HepG2 (cell line): ENCODE results near the gene VMO1. TPM values are rescaled to one million over a fixed set of nuclear protein-coding genes. Genes with fewer than 3 reads are reported as not detected.

Source experiments
- KLF13 ChIP-seq: sonication (generic); formaldehyde crosslinking; IDR thresholded peaks from 2 replicates; pipeline ENCODE4 v1.4.0; 2020; ENCODE audit warnings: mild to moderate bottlenecking, missing genetic modification reagents
- NFATC3 ChIP-seq: sonication (generic); formaldehyde crosslinking; IDR thresholded peaks from 2 replicates; pipeline ENCODE4 v1.5.1; 2020; ENCODE audit warnings: mild to moderate bottlenecking, missing genetic modification reagents
- RCOR2 ChIP-seq: IDR thresholded peaks from 2 replicates; pipeline ENCODE4 v1.6.1; 2016; ENCODE audit warnings: missing biosample characterization, missing genetic modification reagents
- SIN3A ChIP-seq: IDR thresholded peaks from 2 replicates; pipeline ENCODE4 v1.6.1; 2011; ENCODE audit warnings: low read depth, mild to moderate bottlenecking, control low read depth, low read length, borderline replicate concordance
- WIZ ChIP-seq: sonication (generic); formaldehyde crosslinking; IDR thresholded peaks from 2 replicates; pipeline ENCODE4 v1.5.1; 2020; ENCODE audit warnings: mild to moderate bottlenecking, missing genetic modification reagents
- ZFP37 ChIP-seq: sonication (generic); formaldehyde crosslinking; IDR thresholded peaks from 2 replicates; pipeline ENCODE4 v1.4.0; 2020; ENCODE audit warnings: missing genetic modification reagents, borderline replicate concordance
- ZFY ChIP-seq: sonication (generic); formaldehyde crosslinking; IDR thresholded peaks from 2 replicates; pipeline ENCODE4 v1.4.0; 2020; ENCODE audit warnings: missing genetic modification reagents
- ZNF333 ChIP-seq: sonication (generic); formaldehyde crosslinking; IDR thresholded peaks from 2 replicates; pipeline ENCODE4 v1.4.0; 2020; ENCODE audit warnings: mild to moderate bottlenecking, missing genetic modification reagents, borderline replicate concordance
- ZNF33A ChIP-seq: sonication (generic); formaldehyde crosslinking; IDR thresholded peaks from 2 replicates; pipeline ENCODE4 v1.5.1; 2020; ENCODE audit warnings: missing genetic modification reagents, mild to moderate bottlenecking, moderate library complexity, borderline replicate concordance
- ZNF383 ChIP-seq: sonication (generic); formaldehyde crosslinking; IDR thresholded peaks from 2 replicates; pipeline ENCODE4 v1.4.0; 2020; ENCODE audit warnings: missing genetic modification reagents, mild to moderate bottlenecking, borderline replicate concordance
- ZNF557 ChIP-seq: sonication (generic); formaldehyde crosslinking; IDR thresholded peaks from 2 replicates; pipeline ENCODE4 v1.4.0; 2020; ENCODE audit warnings: missing genetic modification reagents
- ZNF616 ChIP-seq: sonication (generic); formaldehyde crosslinking; IDR thresholded peaks from 2 replicates; pipeline ENCODE4 v1.5.0; 2020; ENCODE audit warnings: low read depth, mild to moderate bottlenecking, missing genetic modification reagents
- ZNF83 ChIP-seq: sonication (generic); formaldehyde crosslinking; IDR thresholded peaks from 2 replicates; pipeline ENCODE4 v1.4.0; 2020; ENCODE audit warnings: missing genetic modification reagents, mild to moderate bottlenecking, borderline replicate concordance
- polyA plus RNA-seq, 8 experiments: library from polyadenylated mRNA; depleted of rRNA in 3 of 8; stranded (reverse) in 7 of 8; unstranded in 1 of 8; fragments of >200 nt; fragmentation: Illumina TruSeq in 4 of 8; extraction: Trizol in 4 of 8; gene quantifications; 2 replicates each; pipeline versions ENCODE4 v1.2.1 to v1.2.3, GENCODE V29; 2011 to 2016; ENCODE audit warnings: low read depth in 4 of 8, missing spikeins in 1 of 8, mixed read lengths in 1 of 8; ENCODE audit not compliant: insufficient read depth in 1 of 8
- total RNA-seq, 5 experiments: library from RNA; depleted of rRNA; stranded (reverse); fragments of >200 nt; fragmentation: Illumina TruSeq; extraction: Trizol; gene quantifications; 2 replicates each; pipeline ENCODE4 v1.2.3, GENCODE V29; 2016; ENCODE audit warnings: low read depth in 1 of 5
- TF ChIP-seq, protein P1 (sequence below): sonication (generic); formaldehyde crosslinking; IDR thresholded peaks from 2 replicates; pipeline ENCODE4 v1.5.0; 2020; ENCODE audit warnings: mild to moderate bottlenecking, missing genetic modification reagents
- TF ChIP-seq, protein P2 (sequence below): IDR thresholded peaks from 2 replicates; pipeline ENCODE4 v1.6.1; 2016
- TF ChIP-seq, protein P3 (sequence below): sonication (generic); formaldehyde crosslinking; IDR thresholded peaks from 2 replicates; pipeline ENCODE4 v1.4.0; 2020; ENCODE audit warnings: missing genetic modification reagents, borderline replicate concordance
- TF ChIP-seq, protein P4 (sequence below), 2 experiments: sonication (generic) in 1 of 2; formaldehyde crosslinking in 1 of 2; IDR thresholded peaks; 2 replicates each; pipeline versions ENCODE4 v1.4.0 to v1.6.1; 2016 to 2020; ENCODE audit warnings: borderline replicate concordance in 1 of 2, low read depth in 1 of 2, mild to moderate bottlenecking in 1 of 2, missing genetic modification reagents in 1 of 2

Gene VMO1
- total and polyA plus RNA-seq, 2 of the 13 experiments (the other 11 are each of a cell fraction or from before 2014, with no cell fraction given), result not detected

DNA sequence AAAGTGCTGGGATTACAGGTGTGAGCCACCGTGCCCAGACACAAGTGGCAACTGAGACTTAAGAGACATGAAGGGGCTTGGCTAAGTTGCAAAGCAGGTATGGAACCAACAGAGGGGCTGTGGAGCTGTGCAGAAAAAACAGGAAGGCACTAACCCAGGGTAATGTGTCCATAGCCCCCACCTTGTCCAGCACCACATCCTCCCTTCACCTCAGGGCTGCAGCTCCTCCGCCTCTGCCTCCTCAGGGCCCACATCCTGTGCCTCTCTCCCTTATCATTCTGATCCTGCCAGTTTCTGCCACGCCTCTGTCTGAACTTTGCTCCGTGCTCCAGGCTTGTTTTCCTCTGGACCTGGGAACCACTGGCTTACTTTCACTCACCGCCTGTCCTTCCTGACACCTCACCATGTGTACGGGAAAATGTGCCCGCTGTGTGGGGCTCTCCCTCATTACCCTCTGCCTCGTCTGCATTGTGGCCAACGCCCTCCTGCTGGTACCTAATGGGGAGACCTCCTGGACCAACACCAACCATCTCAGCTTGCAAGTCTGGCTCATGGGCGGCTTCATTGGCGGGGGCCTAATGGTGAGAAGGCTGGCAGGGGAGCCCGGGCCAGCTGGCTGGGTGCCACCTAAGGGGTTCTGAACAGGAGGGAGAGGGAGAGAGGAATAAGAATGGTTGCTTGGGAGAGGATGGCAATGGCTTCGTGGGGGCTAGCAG lies 14.5 kb downstream of the VMO1 start, which contains the start of gene TM4SF5 (continued):
- peak; percentile 61 for TF ChIP-seq ZNF616
- TF ChIP-seq, protein P1, sequence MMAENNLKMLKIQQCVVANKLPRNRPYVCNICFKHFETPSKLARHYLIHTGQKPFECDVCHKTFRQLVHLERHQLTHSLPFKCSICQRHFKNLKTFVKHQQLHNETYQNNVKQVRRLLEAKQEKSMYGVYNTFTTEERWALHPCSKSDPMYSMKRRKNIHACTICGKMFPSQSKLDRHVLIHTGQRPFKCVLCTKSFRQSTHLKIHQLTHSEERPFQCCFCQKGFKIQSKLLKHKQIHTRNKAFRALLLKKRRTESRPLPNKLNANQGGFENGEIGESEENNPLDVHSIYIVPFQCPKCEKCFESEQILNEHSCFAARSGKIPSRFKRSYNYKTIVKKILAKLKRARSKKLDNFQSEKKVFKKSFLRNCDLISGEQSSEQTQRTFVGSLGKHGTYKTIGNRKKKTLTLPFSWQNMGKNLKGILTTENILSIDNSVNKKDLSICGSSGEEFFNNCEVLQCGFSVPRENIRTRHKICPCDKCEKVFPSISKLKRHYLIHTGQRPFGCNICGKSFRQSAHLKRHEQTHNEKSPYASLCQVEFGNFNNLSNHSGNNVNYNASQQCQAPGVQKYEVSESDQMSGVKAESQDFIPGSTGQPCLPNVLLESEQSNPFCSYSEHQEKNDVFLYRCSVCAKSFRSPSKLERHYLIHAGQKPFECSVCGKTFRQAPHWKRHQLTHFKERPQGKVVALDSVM (CRISPR knock-in tag), result peak; percentile 90
- no peak for TF ChIP-seq NFATC3 (CRISPR knock-in tag)
- TF ChIP-seq ZNF557 (CRISPR knock-in tag), result no peak
- no peak for TF ChIP-seq ZNF83 (CRISPR knock-in tag)
- no peak; the same call in 1 of the 2 replicates for TF ChIP-seq WIZ (CRISPR knock-in tag)
- TF ChIP-seq ZFP37 (CRISPR knock-in tag), result peak; percentile 92; the same call in 1 of the 2 replicates
- peak; percentile 91; the same call in 1 of the 2 replicates for TF ChIP-seq RCOR2 (CRISPR knock-in tag)
- no peak for TF ChIP-seq ZNF333 (CRISPR knock-in tag)
- no peak for TF ChIP-seq ZNF33A (CRISPR knock-in tag)
- TF ChIP-seq, protein P2, sequence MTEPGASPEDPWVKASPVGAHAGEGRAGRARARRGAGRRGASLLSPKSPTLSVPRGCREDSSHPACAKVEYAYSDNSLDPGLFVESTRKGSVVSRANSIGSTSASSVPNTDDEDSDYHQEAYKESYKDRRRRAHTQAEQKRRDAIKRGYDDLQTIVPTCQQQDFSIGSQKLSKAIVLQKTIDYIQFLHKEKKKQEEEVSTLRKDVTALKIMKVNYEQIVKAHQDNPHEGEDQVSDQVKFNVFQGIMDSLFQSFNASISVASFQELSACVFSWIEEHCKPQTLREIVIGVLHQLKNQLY (CRISPR knock-in tag), result no peak
- TF ChIP-seq, protein P3, sequence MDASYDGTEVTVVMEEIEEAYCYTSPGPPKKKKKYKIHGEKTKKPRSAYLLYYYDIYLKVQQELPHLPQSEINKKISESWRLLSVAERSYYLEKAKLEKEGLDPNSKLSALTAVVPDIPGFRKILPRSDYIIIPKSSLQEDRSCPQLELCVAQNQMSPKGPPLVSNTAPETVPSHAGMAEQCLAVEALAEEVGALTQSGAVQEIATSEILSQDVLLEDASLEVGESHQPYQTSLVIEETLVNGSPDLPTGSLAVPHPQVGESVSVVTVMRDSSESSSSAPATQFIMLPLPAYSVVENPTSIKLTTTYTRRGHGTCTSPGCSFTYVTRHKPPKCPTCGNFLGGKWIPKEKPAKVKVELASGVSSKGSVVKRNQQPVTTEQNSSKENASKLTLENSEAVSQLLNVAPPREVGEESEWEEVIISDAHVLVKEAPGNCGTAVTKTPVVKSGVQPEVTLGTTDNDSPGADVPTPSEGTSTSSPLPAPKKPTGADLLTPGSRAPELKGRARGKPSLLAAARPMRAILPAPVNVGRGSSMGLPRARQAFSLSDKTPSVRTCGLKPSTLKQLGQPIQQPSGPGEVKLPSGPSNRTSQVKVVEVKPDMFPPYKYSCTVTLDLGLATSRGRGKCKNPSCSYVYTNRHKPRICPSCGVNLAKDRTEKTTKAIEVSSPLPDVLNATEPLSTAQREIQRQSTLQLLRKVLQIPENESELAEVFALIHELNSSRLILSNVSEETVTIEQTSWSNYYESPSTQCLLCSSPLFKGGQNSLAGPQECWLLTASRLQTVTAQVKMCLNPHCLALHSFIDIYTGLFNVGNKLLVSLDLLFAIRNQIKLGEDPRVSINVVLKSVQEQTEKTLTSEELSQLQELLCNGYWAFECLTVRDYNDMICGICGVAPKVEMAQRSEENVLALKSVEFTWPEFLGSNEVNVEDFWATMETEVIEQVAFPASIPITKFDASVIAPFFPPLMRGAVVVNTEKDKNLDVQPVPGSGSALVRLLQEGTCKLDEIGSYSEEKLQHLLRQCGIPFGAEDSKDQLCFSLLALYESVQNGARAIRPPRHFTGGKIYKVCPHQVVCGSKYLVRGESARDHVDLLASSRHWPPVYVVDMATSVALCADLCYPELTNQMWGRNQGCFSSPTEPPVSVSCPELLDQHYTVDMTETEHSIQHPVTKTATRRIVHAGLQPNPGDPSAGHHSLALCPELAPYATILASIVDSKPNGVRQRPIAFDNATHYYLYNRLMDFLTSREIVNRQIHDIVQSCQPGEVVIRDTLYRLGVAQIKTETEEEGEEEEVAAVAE (CRISPR knock-in tag), result no peak; the same call in none of the 2 replicates
- no peak for TF ChIP-seq ZNF383 (CRISPR knock-in tag)
- TF ChIP-seq KLF13 (CRISPR knock-in tag), result no peak
- TF ChIP-seq, protein P4, sequence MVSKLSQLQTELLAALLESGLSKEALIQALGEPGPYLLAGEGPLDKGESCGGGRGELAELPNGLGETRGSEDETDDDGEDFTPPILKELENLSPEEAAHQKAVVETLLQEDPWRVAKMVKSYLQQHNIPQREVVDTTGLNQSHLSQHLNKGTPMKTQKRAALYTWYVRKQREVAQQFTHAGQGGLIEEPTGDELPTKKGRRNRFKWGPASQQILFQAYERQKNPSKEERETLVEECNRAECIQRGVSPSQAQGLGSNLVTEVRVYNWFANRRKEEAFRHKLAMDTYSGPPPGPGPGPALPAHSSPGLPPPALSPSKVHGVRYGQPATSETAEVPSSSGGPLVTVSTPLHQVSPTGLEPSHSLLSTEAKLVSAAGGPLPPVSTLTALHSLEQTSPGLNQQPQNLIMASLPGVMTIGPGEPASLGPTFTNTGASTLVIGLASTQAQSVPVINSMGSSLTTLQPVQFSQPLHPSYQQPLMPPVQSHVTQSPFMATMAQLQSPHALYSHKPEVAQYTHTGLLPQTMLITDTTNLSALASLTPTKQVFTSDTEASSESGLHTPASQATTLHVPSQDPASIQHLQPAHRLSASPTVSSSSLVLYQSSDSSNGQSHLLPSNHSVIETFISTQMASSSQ (IDR thresholded peaks at IDR 0.05; ENCODE audit: low read depth), result peak; percentile 44; the same call in 1 of the 2 replicates
- TF ChIP-seq, protein P4 (CRISPR knock-in tag; IDR thresholded peaks at IDR 0.05; ENCODE audit: borderline replicate concordance), result peak; percentile 73; the same call in 1 of the 2 replicates
- TF ChIP-seq ZFY, result peak; percentile 72
- TF ChIP-seq SIN3A, result peak; percentile 88; the same call in 1 of the 2 replicates
